ENCODE data around the gene KXD1. TPM values are rescaled to one million over a fixed set of nuclear protein-coding genes. Genes with fewer than 3 reads are reported as not detected.

The KXD1 gene
- total RNA-seq, 2 donors from 2014 or later, result 60.7 to 114 TPM

DNA sequence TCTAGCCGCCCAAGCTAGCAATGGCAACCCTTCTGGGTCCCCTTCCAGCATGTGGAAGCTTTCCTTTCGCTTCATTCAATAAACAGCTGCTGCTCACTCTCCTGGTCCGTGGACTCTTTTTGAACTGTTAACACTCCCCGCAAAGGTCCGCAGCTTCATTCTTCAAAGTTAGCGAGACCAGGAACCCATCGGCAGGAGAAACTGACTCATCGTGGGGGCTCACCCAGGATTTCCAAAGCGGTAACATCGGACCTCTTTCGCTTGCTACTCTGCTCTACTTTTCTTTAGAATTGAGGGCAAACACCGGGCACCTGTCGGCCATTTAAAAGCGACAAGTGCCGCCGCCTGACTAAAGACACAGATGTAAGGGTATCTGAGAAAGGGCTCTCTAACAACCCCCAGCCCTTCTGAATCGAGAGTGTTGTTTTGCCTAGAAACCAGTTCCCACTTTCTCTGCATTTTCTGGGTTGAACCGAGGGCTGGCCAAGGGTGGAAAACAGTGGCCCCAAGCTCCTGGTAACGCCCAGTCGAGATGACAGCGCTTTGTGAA lies 19.8 kb downstream of the KXD1 start:
- TF ChIP-seq, protein P1, sequence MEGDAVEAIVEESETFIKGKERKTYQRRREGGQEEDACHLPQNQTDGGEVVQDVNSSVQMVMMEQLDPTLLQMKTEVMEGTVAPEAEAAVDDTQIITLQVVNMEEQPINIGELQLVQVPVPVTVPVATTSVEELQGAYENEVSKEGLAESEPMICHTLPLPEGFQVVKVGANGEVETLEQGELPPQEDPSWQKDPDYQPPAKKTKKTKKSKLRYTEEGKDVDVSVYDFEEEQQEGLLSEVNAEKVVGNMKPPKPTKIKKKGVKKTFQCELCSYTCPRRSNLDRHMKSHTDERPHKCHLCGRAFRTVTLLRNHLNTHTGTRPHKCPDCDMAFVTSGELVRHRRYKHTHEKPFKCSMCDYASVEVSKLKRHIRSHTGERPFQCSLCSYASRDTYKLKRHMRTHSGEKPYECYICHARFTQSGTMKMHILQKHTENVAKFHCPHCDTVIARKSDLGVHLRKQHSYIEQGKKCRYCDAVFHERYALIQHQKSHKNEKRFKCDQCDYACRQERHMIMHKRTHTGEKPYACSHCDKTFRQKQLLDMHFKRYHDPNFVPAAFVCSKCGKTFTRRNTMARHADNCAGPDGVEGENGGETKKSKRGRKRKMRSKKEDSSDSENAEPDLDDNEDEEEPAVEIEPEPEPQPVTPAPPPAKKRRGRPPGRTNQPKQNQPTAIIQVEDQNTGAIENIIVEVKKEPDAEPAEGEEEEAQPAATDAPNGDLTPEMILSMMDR (IDR thresholded peaks at IDR 0.05), result no peak
- Histone ChIP-seq H3K9me3 (no peaks in the 10 kb centered on the region), H3K4me1 (peaks cover 0 to 13% of the 10 kb centered on the region in 2 donors), H3K36me3 (peaks cover 36% of the 10 kb centered on the region), H3K4me3 (no peak overlapping the region), H3K27ac (no peak overlapping the region), H3K27me3 (no peaks in the 10 kb centered on the region)
- no peak for DNase-seq (ENCODE audit: low spot score)

DNA sequence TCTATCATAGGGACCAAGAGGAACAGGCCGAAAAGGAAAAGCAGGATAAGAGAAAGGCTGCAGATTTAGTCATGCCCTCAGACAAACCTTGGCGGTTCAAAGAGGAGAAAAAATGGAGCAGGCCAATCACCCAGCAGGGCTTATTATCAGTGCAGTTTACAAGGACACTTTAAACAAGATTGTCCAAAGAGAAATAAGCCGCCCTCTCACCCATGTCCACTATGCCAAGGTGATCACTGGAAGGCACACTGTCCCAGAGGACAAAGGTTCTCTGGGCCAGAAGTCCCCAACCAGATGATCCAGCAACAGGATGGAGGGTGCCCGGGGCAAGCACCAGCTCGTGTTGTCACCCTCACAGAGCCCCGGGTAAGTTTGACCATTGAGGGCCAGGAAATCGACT lies 22.6 kb downstream of the KXD1 start:
- Histone ChIP-seq H3K27me3 (no peaks in the 10 kb centered on the region), H3K4me3 (no peak overlapping the region), H3K36me3 (peaks cover 13% of the 10 kb centered on the region), H3K4me1 (no peaks in the 10 kb centered on the region), H3K27ac (no peak overlapping the region), H3K9me3 (no peaks in the 10 kb centered on the region)
- TF ChIP-seq, protein P1 (IDR thresholded peaks at IDR 0.05), result no peak
- no peak for DNase-seq (ENCODE audit: low spot score)

DNA sequence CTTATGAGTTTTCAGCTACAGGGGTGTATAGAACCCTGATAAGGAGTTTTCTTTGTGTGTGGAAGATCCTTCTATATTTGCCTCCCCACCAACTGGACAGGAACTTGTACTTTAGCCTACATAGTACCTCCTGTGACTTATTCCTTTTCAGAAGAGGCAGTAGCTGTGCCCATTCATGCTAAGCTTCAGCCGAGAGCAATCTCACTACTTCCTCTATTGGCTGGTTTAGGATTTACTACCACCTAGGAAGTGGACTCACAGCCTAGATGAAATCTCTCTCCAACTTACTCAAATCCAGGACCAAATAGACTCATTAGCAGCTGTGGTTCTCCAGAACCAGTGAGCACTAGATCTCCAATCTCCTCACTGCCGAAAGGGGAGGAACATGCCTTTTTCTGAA lies 28.6 kb downstream of the KXD1 start:
- TF ChIP-seq, protein P1 (IDR thresholded peaks at IDR 0.05), result no peak
- Histone ChIP-seq H3K4me1 (peaks cover 0 to 18% of the 10 kb centered on the region in 2 donors), H3K9me3 (no peaks in the 10 kb centered on the region), H3K27me3 (no peaks in the 10 kb centered on the region), H3K36me3 (peaks cover 10% of the 10 kb centered on the region), H3K27ac (no peak overlapping the region), H3K4me3 (no peak overlapping the region)
- no peak for DNase-seq (ENCODE audit: low spot score)

DNA sequence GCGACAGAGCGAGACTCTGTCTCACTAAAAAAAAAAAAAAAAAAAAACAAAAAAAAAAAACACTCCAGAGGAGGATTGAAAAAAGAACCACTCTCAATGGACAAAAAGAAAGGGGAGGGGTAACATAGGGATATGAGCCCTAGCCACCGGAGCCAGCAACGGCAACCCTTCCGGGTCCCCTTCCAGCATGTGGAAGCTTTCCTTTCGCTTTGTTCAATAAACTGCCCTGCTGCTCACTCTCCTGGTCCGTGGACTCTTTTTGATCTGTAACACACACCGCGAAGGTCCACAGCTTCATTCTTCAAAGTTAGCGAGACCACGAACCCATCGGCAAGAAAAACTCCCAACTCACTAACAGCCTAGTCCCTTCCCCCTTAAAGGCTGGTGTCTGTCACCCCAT lies 29.9 kb downstream of the KXD1 start:
- Histone ChIP-seq H3K4me3 (no peak overlapping the region), H3K36me3 (peaks cover 10% of the 10 kb centered on the region), H3K27ac (no peak overlapping the region), H3K9me3 (no peaks in the 10 kb centered on the region), H3K4me1 (peaks cover 0 to 18% of the 10 kb centered on the region in 2 donors), H3K27me3 (no peaks in the 10 kb centered on the region)
- no peak for DNase-seq (ENCODE audit: low spot score)
- TF ChIP-seq, protein P1 (IDR thresholded peaks at IDR 0.05), result no peak

DNA sequence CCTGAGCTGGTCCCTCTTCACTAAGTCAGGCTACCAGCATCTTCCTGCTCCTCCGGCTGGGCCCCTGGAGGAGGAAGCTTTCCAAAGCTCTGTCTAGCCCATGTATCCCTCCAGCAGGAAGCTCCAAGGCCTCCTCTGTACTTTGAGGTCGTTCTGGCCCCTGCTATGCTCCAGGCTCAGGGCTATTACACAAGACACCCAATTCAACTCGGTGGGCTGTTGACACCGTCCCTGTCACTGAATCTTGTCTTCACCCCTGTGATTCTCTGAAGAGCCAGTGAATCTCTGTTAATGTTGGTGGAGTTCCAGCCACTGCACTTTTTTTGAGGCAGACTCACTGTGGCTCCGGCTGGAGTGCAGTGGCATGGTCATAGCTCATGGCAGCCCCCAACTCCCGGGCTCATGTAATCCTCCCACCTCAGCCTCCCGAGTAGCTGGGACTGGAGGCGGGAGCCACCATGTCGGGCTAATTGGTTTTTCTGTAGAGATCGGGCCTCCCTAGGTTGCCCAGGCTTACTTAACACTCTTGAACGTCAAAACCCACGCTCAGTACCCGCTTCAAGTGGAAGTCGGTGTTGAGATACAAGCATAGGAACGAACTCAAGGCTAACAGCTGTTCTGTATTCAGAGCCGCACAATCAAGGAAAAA lies 30.4 kb downstream of the KXD1 start:
- peaks cover 0 to 18% of the 10 kb centered on the region in 2 donors for H3K4me1 ChIP-seq
- peak overlapping the region; percentile 78 to 86 for H3K27ac ChIP-seq
- no peaks in the 10 kb centered on the region for H3K9me3 ChIP-seq
- H3K36me3 ChIP-seq, result peaks cover 10% of the 10 kb centered on the region
- H3K4me3 ChIP-seq, result peak overlapping the region; percentile 72 to 84
- H3K27me3 ChIP-seq, result no peaks in the 10 kb centered on the region
- no peak for DNase-seq (ENCODE audit: low spot score)
- TF ChIP-seq, protein P1 (IDR thresholded peaks at IDR 0.05), result no peak
